H1 (cell line): ENCODE data around the gene CACNA1C. TPM values are rescaled to one million over a fixed set of nuclear protein-coding genes. Genes with fewer than 3 reads are reported as not detected.

Experiments
- CTCF ChIA-PET: fragments of 300-600 bp; sonication (Branson Sonifier 250); formaldehyde crosslinking; loops from one replicate; lab custom pipeline; 2021; ENCODE audit not compliant: partially characterized antibody; lab: Charles Lee
- POLR2A ChIA-PET: fragments of 300-600 bp; sonication (Branson Sonifier 250); formaldehyde crosslinking; loops from one replicate; lab custom pipeline; 2021; ENCODE audit warnings: inconsistent platforms; ENCODE audit not compliant: partially characterized antibody; lab: Charles Lee
- DNase-seq, 2 experiments: peaks; one replicate each; pipeline versions ENCODE4 v3.0.0 to v3.0.0-alpha.2; 2010 to 2022; ENCODE audit warnings: low spot score in 2 of 2, low read depth in 1 of 2, mixed read lengths in 1 of 2
- FAIRE-seq: peaks from 2 replicates; lab custom pipeline; 2011; peaks lifted over from hg19 to GRCh38; lab: Jason Lieb, UNC
- H2AFZ ChIP-seq: 2 replicates; pipeline ENCODE4 v1.8.1; 2012; ENCODE audit warnings: low read length, inconsistent platforms
- H2AK5ac ChIP-seq: 2 replicates; pipeline ENCODE4 v1.6.1; 2013; ENCODE audit warnings: low read depth, low read length
- H2BK120ac ChIP-seq: replicated peaks from 2 replicates; pipeline ENCODE3; 2013; ENCODE audit warnings: low read depth, low read length, inconsistent platforms
- H2BK12ac ChIP-seq: 2 replicates; pipeline ENCODE4 v1.6.1; 2013; ENCODE audit warnings: low read depth, low read length
- H2BK15ac ChIP-seq: 2 replicates; pipeline ENCODE4 v1.6.1; 2013; ENCODE audit warnings: low read length
- H2BK20ac ChIP-seq: 2 replicates; pipeline ENCODE4 v1.6.1; 2013; ENCODE audit warnings: low read length
- H2BK5ac ChIP-seq: 2 replicates; pipeline ENCODE4 v1.6.1; 2013; ENCODE audit warnings: low read depth, low read length
- H3K14ac ChIP-seq: 2 replicates; pipeline ENCODE4 v1.6.1; 2013; ENCODE audit warnings: inconsistent platforms; ENCODE audit not compliant: insufficient read length
- H3K18ac ChIP-seq: 2 replicates; pipeline ENCODE4 v1.6.1; 2013; ENCODE audit warnings: low read length; ENCODE audit errors: extremely low read depth
- H3K23ac ChIP-seq: 2 replicates; pipeline ENCODE4 v1.6.1; 2013; ENCODE audit warnings: inconsistent platforms; ENCODE audit not compliant: insufficient read length
- H3K23me2 ChIP-seq: 2 replicates; pipeline ENCODE4 v1.6.1; 2013; ENCODE audit warnings: low read depth, low read length
- H3K27ac ChIP-seq: 2 replicates; pipeline ENCODE4 v1.6.1; 2011; ENCODE audit warnings: low read depth, low read length, inconsistent platforms
- H3K27me3 ChIP-seq, 4 experiments: replicated peaks in 1 of 4; 1 replicate in 1 of 4; 2 replicates in 3 of 4; pipeline versions ENCODE4 v1.6.1 to v1.8.1; 2011 to 2013; ENCODE audit warnings: low read length in 3 of 4, mild to moderate bottlenecking in 3 of 4, inconsistent platforms in 2 of 4, mixed read lengths in 2 of 4, moderate library complexity in 1 of 4; ENCODE audit not compliant: control insufficient read depth in 3 of 4, insufficient read depth in 3 of 4; ENCODE audit errors: extremely low read depth in 1 of 4
- H3K36me3 ChIP-seq, 4 experiments: 2 replicates each; pipeline versions ENCODE4 v1.6.1 to v1.8.1; 2011 to 2013; ENCODE audit warnings: mild to moderate bottlenecking in 4 of 4, low read length in 3 of 4, moderate library complexity in 2 of 4, control low read depth in 1 of 4, inconsistent platforms in 1 of 4; ENCODE audit not compliant: insufficient read depth in 4 of 4, control insufficient read depth in 2 of 4
- H3K4ac ChIP-seq: replicated peaks from 2 replicates; pipeline ENCODE3; 2013; ENCODE audit warnings: low read length, low read depth, mixed read lengths, inconsistent platforms; ENCODE audit not compliant: insufficient read length
- H3K4me1 ChIP-seq, 4 experiments: replicated peaks in 1 of 4; 1 replicate in 1 of 4; 2 replicates in 3 of 4; pipeline versions ENCODE4 v1.6.1 to v1.8.1; 2011 to 2013; ENCODE audit warnings: low read length in 3 of 4, inconsistent platforms in 2 of 4, mixed read lengths in 1 of 4; ENCODE audit not compliant: insufficient read depth in 4 of 4, control insufficient read depth in 3 of 4
- H3K4me2 ChIP-seq, 2 experiments: 2 replicates each; pipeline versions ENCODE4 v1.6.1 to v1.8.1; 2011 to 2013; ENCODE audit warnings: low read depth in 2 of 2, low read length in 2 of 2, control low read depth in 1 of 2, inconsistent platforms in 1 of 2, mild to moderate bottlenecking in 1 of 2; ENCODE audit not compliant: insufficient read depth in 1 of 2
- H3K4me3 ChIP-seq, 4 experiments: fragments of 200-600, 300-600 bp in 1 of 4; sonication (generic), shearing (Covaris generic), sonication (Bioruptor Twin) in 1 of 4; 2 replicates each; pipeline versions ENCODE4 v1.5.1 to v1.8.1; 2011 to 2016; ENCODE audit warnings: low read length in 4 of 4, low read depth in 3 of 4, control low read depth in 2 of 4, inconsistent platforms in 2 of 4, mild to moderate bottlenecking in 2 of 4, mixed read lengths in 1 of 4, moderate library complexity in 1 of 4; ENCODE audit not compliant: insufficient read depth in 2 of 4; ENCODE audit errors: extremely low read depth in 1 of 4
- H3K56ac ChIP-seq: replicated peaks from 2 replicates; pipeline ENCODE3; 2013; ENCODE audit warnings: low read depth, mild to moderate bottlenecking, mixed read lengths, low read length, inconsistent platforms; ENCODE audit not compliant: insufficient read length
- H3K79me1 ChIP-seq: 2 replicates; pipeline ENCODE4 v1.6.1; 2013; ENCODE audit warnings: low read depth, low read length, control low read depth
- H3K79me2 ChIP-seq, 2 experiments: 2 replicates each; pipeline versions ENCODE4 v1.6.1 to v1.8.1; 2012 to 2013; ENCODE audit warnings: low read length in 2 of 2, mild to moderate bottlenecking in 2 of 2, inconsistent platforms in 1 of 2; ENCODE audit not compliant: insufficient read depth in 2 of 2, control insufficient read depth in 1 of 2
- H3K9ac ChIP-seq, 4 experiments: replicated peaks in 1 of 4; 1 replicate in 1 of 4; 2 replicates in 3 of 4; pipeline versions ENCODE4 v1.6.1 to v1.8.1; 2011 to 2013; ENCODE audit warnings: low read depth in 3 of 4, low read length in 3 of 4, control low read depth in 2 of 4, mild to moderate bottlenecking in 2 of 4, moderate library complexity in 2 of 4, inconsistent platforms in 1 of 4; ENCODE audit errors: extremely low read depth in 1 of 4
- H3K9me3 ChIP-seq, 2 experiments: 2 replicates each; pipeline versions ENCODE4 v1.6.1 to v1.8.1; 2012 to 2013; ENCODE audit warnings: mild to moderate bottlenecking in 2 of 2, moderate library complexity in 2 of 2, control low read depth in 1 of 2, inconsistent platforms in 1 of 2, low read depth in 1 of 2, low read length in 1 of 2, mixed read lengths in 1 of 2; ENCODE audit not compliant: insufficient read depth in 2 of 2
- H4K20me1 ChIP-seq, 2 experiments: replicated peaks in 1 of 2; 2 replicates each; pipeline versions ENCODE3 to v1.8.1; 2011 to 2013; ENCODE audit warnings: inconsistent platforms in 2 of 2, low read length in 2 of 2, mild to moderate bottlenecking in 1 of 2; ENCODE audit not compliant: insufficient read depth in 2 of 2, control insufficient read depth in 1 of 2
- H4K5ac ChIP-seq: 2 replicates; pipeline ENCODE4 v1.6.1; 2013; ENCODE audit warnings: low read length, low read depth, mixed read lengths, inconsistent platforms; ENCODE audit not compliant: insufficient read length
- H4K8ac ChIP-seq: 2 replicates; pipeline ENCODE4 v1.8.0; 2013; ENCODE audit warnings: mild to moderate bottlenecking, moderate library complexity, low read length, inconsistent platforms; ENCODE audit not compliant: insufficient read depth; ENCODE audit errors: extremely low read depth
- H4K91ac ChIP-seq: replicated peaks from 2 replicates; pipeline ENCODE3; 2013; ENCODE audit warnings: low read length, mixed read lengths, inconsistent platforms; ENCODE audit not compliant: insufficient read length
- ASH2L ChIP-seq: fragments of 200-600, 300-600 bp; sonication (generic); IDR thresholded peaks from one replicate; pipeline ENCODE4 v1.7.1; 2017; ENCODE audit warnings: low read length
- EZH2 ChIP-seq: fragments of 200-600 bp; sonication (generic); IDR thresholded peaks from 2 replicates; pipeline ENCODE4 v1.7.1; 2012; ENCODE audit warnings: low read depth, mild to moderate bottlenecking, moderate library complexity, low read length, inconsistent platforms; ENCODE audit not compliant: severe bottlenecking
- SIX5 ChIP-seq: IDR thresholded peaks from 2 replicates; pipeline ENCODE4 v1.6.1; 2011; ENCODE audit warnings: mild to moderate bottlenecking, low read depth, low read length
- TBP ChIP-seq: IDR thresholded peaks from 2 replicates; pipeline ENCODE4 v1.6.1; 2011; ENCODE audit warnings: low read depth, low read length, improper control_type of control experiment
- WGBS, 2 experiments: shearing (Covaris generic) in 1 of 2; methylation state at CpG; one replicate each; pipeline versions ENCODE4 v1.1.6 to v1.1.7; 2013 to 2015; ENCODE audit warnings: low lambda C conversion rate in 2 of 2, mixed read lengths in 2 of 2, inconsistent platforms in 1 of 2, low coverage in 1 of 2, missing lambda C conversion rate in 1 of 2; ENCODE audit not compliant: insufficient replicate concordance in 2 of 2, insufficient coverage in 1 of 2, insufficient read length in 1 of 2; ENCODE audit errors: extremely low coverage in 1 of 2, missing lambda C conversion rate in 1 of 2; 5-methylcytosine and 5-hydroxymethylcytosine counted together
- polyA plus RNA-seq, 7 experiments: library from polyadenylated mRNA; depleted of rRNA in 3 of 7; stranded (reverse) in 5 of 7; unstranded in 2 of 7; fragments of >200 nt in 5 of 7; fragments of 200-250 nt in 2 of 7; gene quantifications; 1 replicate in 5 of 7; 2 replicates in 1 of 7; 4 replicates in 1 of 7; pipeline versions ENCODE4 v1.2.1 to v1.2.3, GENCODE V29; 2011 to 2013; ENCODE audit warnings: missing spikeins in 2 of 7, mixed read lengths in 2 of 7
- total RNA-seq: library from RNA; stranded (reverse); fragmentation: NEBNext Ultra II Directional; extraction: Animal tissue kit (Norgen Biotek cat#: 25700); gene quantifications from 2 replicates; pipeline ENCODE4 v1.2.1, GENCODE V29; 2021
- TF ChIP-seq, protein P1 (sequence below): IDR thresholded peaks from 2 replicates; pipeline ENCODE4 v1.6.1; 2011; ENCODE audit warnings: low read depth, mild to moderate bottlenecking, low read length; ENCODE audit not compliant: insufficient read depth

The CACNA1C gene
- total and polyA plus RNA-seq, 2 of the 8 experiments (the other 6 are each of a cell fraction or from before 2014, with no cell fraction given) = 1.3 TPM

DNA sequence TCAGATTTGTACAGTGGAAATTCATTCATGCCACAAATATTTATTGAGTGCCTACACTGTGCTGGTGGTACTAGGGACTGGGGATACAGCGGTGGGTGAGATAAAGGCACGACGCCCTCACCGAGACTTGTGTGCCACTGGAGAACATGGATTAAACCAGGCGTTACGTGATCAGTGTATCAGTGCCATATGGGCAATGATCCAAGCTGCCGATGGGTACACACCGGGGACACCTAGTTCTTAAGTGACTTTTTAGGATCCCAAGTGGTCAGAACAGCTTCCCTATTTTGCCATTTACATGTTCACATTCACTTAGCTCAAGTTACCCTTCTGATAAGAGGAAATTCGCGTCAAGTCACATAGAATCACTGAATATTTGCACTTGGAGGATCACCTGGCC is 236.7 kb downstream of the CACNA1C start:
- Histone ChIP-seq H3K36me3 (no peaks in the 10 kb centered on the region), H3K9me3 (no peaks in the 10 kb centered on the region), H3K14ac (no peak overlapping the region), H3K27me3 (peaks cover 0 to 3% (median 0%) of the 10 kb centered on the region in 4 experiments; a peak in 1 of 7 replicates), H2BK20ac (no peak overlapping the region), H2BK120ac (no peak overlapping the region), H4K5ac (no peak overlapping the region), H2BK5ac (no peak overlapping the region), H2AFZ (no peak overlapping the region), H4K20me1 (no peaks in the 10 kb centered on the region), H3K23ac (no peak overlapping the region), H3K9ac (no peak overlapping the region), H2BK12ac (no peak overlapping the region), H3K4me2 (no peak overlapping the region), H3K79me2 (no peaks in the 10 kb centered on the region), H2AK5ac (no peak overlapping the region), H3K27ac (no peak overlapping the region), H3K4ac (no peak overlapping the region), H3K4me1 (peaks cover 4 to 7% (median 6%) of the 10 kb centered on the region in 4 experiments), H3K79me1 (no peaks in the 10 kb centered on the region), H3K18ac (no peak overlapping the region), H4K8ac (no peak overlapping the region), H4K91ac (no peak overlapping the region), H2BK15ac (no peak overlapping the region), H3K4me3 (no peak overlapping the region), H3K23me2 (no peaks in the 10 kb centered on the region), H3K56ac (no peak overlapping the region)
- WGBS, 2 experiments = 92% methylated on average over 10 of the region's 10 CpGs; no CpG with 5 or more reads in 1 of the 2 experiments
- DNase-seq = no peak
- ChIA-PET POLR2A (no interaction called here), CTCF (interaction anchor here (0.6 to 13.0 kb wide), 21 partner anchors 15 to 1356 kb away, joined by 3 to 252 read pairs (median 4); partner anchors contain the start of gene CACNA1C)
- FAIRE-seq = no peak
- TF ChIP-seq, protein P1, sequence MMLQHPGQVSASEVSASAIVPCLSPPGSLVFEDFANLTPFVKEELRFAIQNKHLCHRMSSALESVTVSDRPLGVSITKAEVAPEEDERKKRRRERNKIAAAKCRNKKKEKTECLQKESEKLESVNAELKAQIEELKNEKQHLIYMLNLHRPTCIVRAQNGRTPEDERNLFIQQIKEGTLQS = no peak
- no peak for TF ChIP-seq EZH2
- TF ChIP-seq SIX5 = no peak
- no peak for TF ChIP-seq ASH2L
- TF ChIP-seq TBP = no peak
